ENCODE measurements around the gene NIPAL1. TPM values are rescaled to one million over a fixed set of nuclear protein-coding genes. Genes with fewer than 3 reads are reported as not detected.

The NIPAL1 gene
- total RNA-seq, 4 donors from 2014 or later, result 0.33 to 1.3 (median 0.60) TPM

GRCh38 chr4:48069026-48069425 lies 52.5 kb downstream of the NIPAL1 start:
- H3K36me3 ChIP-seq, result no peaks in the 10 kb centered on the region
- H3K27ac ChIP-seq (replicated peaks in 1 of 4), result no peak overlapping the region
- intact Hi-C loops (cut with DNase I), result no loop called here
- no peak for TF ChIP-seq EP300 (IDR thresholded peaks at IDR 0.05)
- no peak for TF ChIP-seq CTCF (IDR thresholded peaks at IDR 0.05)
- no peak for TF ChIP-seq POLR2AphosphoS5 (IDR thresholded peaks at IDR 0.05)
- no peak for TF ChIP-seq POLR2A (IDR thresholded peaks at IDR 0.05; ENCODE audit: low read depth)
- H3K4me3 ChIP-seq, result no peak overlapping the region
- DNase-seq (ENCODE audit: extremely low spot score), result no peak
- no peaks in the 10 kb centered on the region for H3K27me3 ChIP-seq
- no peaks in the 10 kb centered on the region for H3K9me3 ChIP-seq
- no peaks in the 10 kb centered on the region for H3K4me1 ChIP-seq
- WGBS, result 40% methylated on average over 2 of the region's 2 CpGs

GRCh38 chr4:48071191-48071590 lies 54.6 kb downstream of the NIPAL1 start:
- no peak for DNase-seq (ENCODE audit: extremely low spot score)
- Histone ChIP-seq H3K27me3 (no peaks in the 10 kb centered on the region), H3K4me1 (no peaks in the 10 kb centered on the region), H3K36me3 (no peaks in the 10 kb centered on the region), H3K27ac (replicated peaks in 1 of 4) (no peak overlapping the region), H3K4me3 (no peak overlapping the region), H3K9me3 (no peaks in the 10 kb centered on the region)
- intact Hi-C loops (cut with DNase I), result no loop called here
- WGBS, result 98% methylated on average over 3 of the region's 3 CpGs
- TF ChIP-seq POLR2AphosphoS5 (IDR thresholded peaks at IDR 0.05) (no peak), POLR2A (IDR thresholded peaks at IDR 0.05; ENCODE audit: low read depth) (no peak), EP300 (IDR thresholded peaks at IDR 0.05) (no peak), CTCF (IDR thresholded peaks at IDR 0.05) (no peak)

- intact Hi-C loops (cut with DNase I), result no loop called here
- H3K9me3 ChIP-seq, result no peaks in the 10 kb centered on the region
- 40% methylated on average over 3 of the region's 3 CpGs for whole genome bisulfite sequencing
- no peak for DNase-seq (ENCODE audit: extremely low spot score)
- H3K36me3 ChIP-seq, result no peaks in the 10 kb centered on the region
- H3K27me3 ChIP-seq, result no peaks in the 10 kb centered on the region
- no peak overlapping the region for H3K27ac ChIP-seq (replicated peaks in 1 of 4)
- no peak overlapping the region for H3K4me3 ChIP-seq
- no peaks in the 10 kb centered on the region for H3K4me1 ChIP-seq
- no peak for TF ChIP-seq POLR2AphosphoS5 (IDR thresholded peaks at IDR 0.05)
These were observed 57.1 kb downstream of the NIPAL1 start for GRCh38 chr4:48073567-48074103.

- intact Hi-C loops (cut with DNase I), result no loop called here
- no peak overlapping the region for H3K4me3 ChIP-seq
- 97% methylated on average over 1 of the region's 1 CpG for WGBS
- no peaks in the 10 kb centered on the region for H3K9me3 ChIP-seq
- H3K27me3 ChIP-seq, result no peaks in the 10 kb centered on the region
- H3K36me3 ChIP-seq, result no peaks in the 10 kb centered on the region
- no peaks in the 10 kb centered on the region for H3K4me1 ChIP-seq
- DNase-seq (ENCODE audit: extremely low spot score), result no peak
- no peak for TF ChIP-seq POLR2AphosphoS5 (IDR thresholded peaks at IDR 0.05)
- no peak for TF ChIP-seq POLR2A (IDR thresholded peaks at IDR 0.05; ENCODE audit: low read depth)
- TF ChIP-seq CTCF (IDR thresholded peaks at IDR 0.05), result no peak
- no peak for TF ChIP-seq EP300 (IDR thresholded peaks at IDR 0.05)
- no peak overlapping the region for H3K27ac ChIP-seq (replicated peaks in 1 of 4)
These were observed 58.1 kb downstream of the NIPAL1 start for GRCh38 chr4:48074657-48075056.

GRCh38 chr4:48078425-48078824 lies 61.9 kb downstream of the NIPAL1 start:
- no peaks in the 10 kb centered on the region for H3K36me3 ChIP-seq
- intact Hi-C loops (cut with DNase I), result no loop called here
- H3K27ac ChIP-seq (replicated peaks in 1 of 4), result no peak overlapping the region
- DNase-seq (ENCODE audit: extremely low spot score), result no peak
- TF ChIP-seq EP300 (IDR thresholded peaks at IDR 0.05), result no peak
- no peak for TF ChIP-seq POLR2A (IDR thresholded peaks at IDR 0.05; ENCODE audit: low read depth)
- TF ChIP-seq CTCF (IDR thresholded peaks at IDR 0.05), result no peak
- TF ChIP-seq POLR2AphosphoS5 (IDR thresholded peaks at IDR 0.05), result no peak
- whole genome bisulfite sequencing, result 94% methylated on average over 2 of the region's 2 CpGs
- H3K4me1 ChIP-seq, result no peaks in the 10 kb centered on the region
- no peaks in the 10 kb centered on the region for H3K27me3 ChIP-seq
- no peaks in the 10 kb centered on the region for H3K9me3 ChIP-seq
- H3K4me3 ChIP-seq, result no peak overlapping the region
